Measurements from ENCODE around the gene OSBP2.

Gene OSBP2

DNA sequence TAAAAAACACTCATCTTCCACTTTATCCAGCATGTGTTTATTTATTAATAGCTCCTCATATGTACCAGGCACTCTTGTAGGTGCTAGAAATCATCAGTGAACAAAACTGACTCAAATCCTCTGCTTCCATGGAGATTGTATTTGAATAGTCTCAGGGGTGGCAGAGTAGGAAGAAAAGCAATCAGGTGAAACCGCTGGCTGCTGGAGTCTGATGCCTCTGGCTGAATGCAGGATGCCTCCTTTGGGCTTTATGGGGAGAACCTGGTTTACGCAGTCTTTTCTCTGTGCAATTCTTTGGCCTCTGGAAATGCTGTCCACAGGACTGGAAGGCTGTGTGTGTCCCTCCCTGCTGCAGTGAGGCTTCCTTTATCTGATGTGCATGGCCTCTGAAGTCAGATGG is 12.8 kb upstream of the OSBP2 start:
- Histone ChIP-seq H3K4me1 (ENCODE audit: control insufficient read depth, insufficient read depth, low read depth, low read length) (no peaks in the 10 kb centered on the region), H3K23ac (ENCODE audit: low read length in 2 of 2) (no peak overlapping the region), H3K4me2 (ENCODE audit: low read length, poor library complexity, severe bottlenecking) (no peak overlapping the region), H4K91ac (ENCODE audit: low read length) (no peak overlapping the region), H3K27ac (ENCODE audit: low read length, poor library complexity, severe bottlenecking) (no peak overlapping the region), H3K36me3 (ENCODE audit: control insufficient read depth in 1 of 2, insufficient read depth in 2 of 2, low read depth in 1 of 2, low read length in 2 of 2) (no peaks in the 10 kb centered on the region), H2BK15ac (ENCODE audit: low read depth, poor library complexity, severe bottlenecking) (no peak overlapping the region), H2BK12ac (ENCODE audit: low read length in 2 of 2) (no peak overlapping the region), H4K8ac (ENCODE audit: low read length) (no peak overlapping the region), H3K79me1 (replicated peaks; ENCODE audit: low read length, poor library complexity, severe bottlenecking) (no peaks in the 10 kb centered on the region), H3K4me3 (ENCODE audit: insufficient read depth in 1 of 2, low read depth in 1 of 2, low read length in 2 of 2) (no peak overlapping the region), H3K9ac (ENCODE audit: low read length) (no peak overlapping the region), H3K9me3 (ENCODE audit: control insufficient read depth, low read length) (no peaks in the 10 kb centered on the region), H3K18ac (ENCODE audit: low read depth in 1 of 2, low read length in 2 of 2) (no peak overlapping the region), H3K14ac (ENCODE audit: low read length in 2 of 2) (no peak overlapping the region), H2BK120ac (ENCODE audit: low read depth, low read length) (no peak overlapping the region), H3K27me3 (ENCODE audit: control insufficient read depth in 1 of 2, insufficient read depth in 1 of 2, low read length in 2 of 2) (peaks cover 0 to 24% of the 10 kb centered on the region in 2 experiments), H2AK5ac (ENCODE audit: low read length, severe bottlenecking) (no peak overlapping the region), H2BK5ac (ENCODE audit: low read depth, low read length, poor library complexity, severe bottlenecking) (no peak overlapping the region), H2AFZ (ENCODE audit: low read depth, low read length) (no peak overlapping the region), H3K4ac (ENCODE audit: low read depth in 1 of 2, low read length in 2 of 2) (no peak overlapping the region)
- 66% methylated on average over 2 of the region's 2 CpGs for WGBS
- DNase-seq: no peak

DNA sequence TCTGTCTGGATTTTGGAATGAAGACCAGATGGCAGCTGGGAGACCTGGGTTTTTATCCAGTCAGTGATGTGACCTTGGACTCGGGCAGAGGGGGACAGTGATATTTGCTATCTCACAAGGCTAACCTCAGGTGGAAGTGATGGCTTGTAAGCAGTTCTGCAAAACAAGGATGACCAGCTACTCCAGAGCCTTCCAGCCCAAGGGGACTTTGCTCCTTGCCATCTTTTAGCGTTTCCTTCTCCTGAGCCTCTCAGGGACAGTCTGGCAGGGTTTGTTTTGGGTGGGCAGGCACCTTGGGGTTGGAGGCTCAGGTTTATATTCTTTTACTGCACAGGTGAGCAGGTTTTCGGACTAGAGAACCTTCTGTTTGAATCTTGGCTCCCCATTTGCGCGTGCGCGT is 9.5 kb upstream of the OSBP2 start:
- no peak overlapping the region for H2BK15ac ChIP-seq (ENCODE audit: low read depth, poor library complexity, severe bottlenecking)

GRCh38 chr22:30687358-30687757 is 7.3 kb upstream of the OSBP2 start:
- H2AK5ac ChIP-seq (ENCODE audit: low read length, severe bottlenecking): no peak overlapping the region
- H3K4me3 ChIP-seq (ENCODE audit: insufficient read depth in 1 of 2, low read depth in 1 of 2, low read length in 2 of 2): no peak overlapping the region
- no peaks in the 10 kb centered on the region for H3K4me1 ChIP-seq (ENCODE audit: control insufficient read depth, insufficient read depth, low read depth, low read length)
- H3K79me1 ChIP-seq (replicated peaks; ENCODE audit: low read length, poor library complexity, severe bottlenecking): no peaks in the 10 kb centered on the region
- no peak overlapping the region for H2BK120ac ChIP-seq (ENCODE audit: low read depth, low read length)
- no peak overlapping the region for H3K27ac ChIP-seq (ENCODE audit: low read length, poor library complexity, severe bottlenecking)
- no peak overlapping the region for H2BK5ac ChIP-seq (ENCODE audit: low read depth, low read length, poor library complexity, severe bottlenecking)
- H3K27me3 ChIP-seq (ENCODE audit: control insufficient read depth in 1 of 2, insufficient read depth in 1 of 2, low read length in 2 of 2): peaks cover 0 to 9% of the 10 kb centered on the region in 2 experiments
- no peak overlapping the region for H3K23ac ChIP-seq (ENCODE audit: low read length in 2 of 2)
- H3K4me2 ChIP-seq (ENCODE audit: low read length, poor library complexity, severe bottlenecking): no peak overlapping the region
- no peak overlapping the region for H2BK15ac ChIP-seq (ENCODE audit: low read depth, poor library complexity, severe bottlenecking)
- no peak overlapping the region for H3K18ac ChIP-seq (ENCODE audit: low read depth in 1 of 2, low read length in 2 of 2)
- no peak overlapping the region for H2AFZ ChIP-seq (ENCODE audit: low read depth, low read length)
- no peak overlapping the region for H3K14ac ChIP-seq (ENCODE audit: low read length in 2 of 2)
- H3K9me3 ChIP-seq (ENCODE audit: control insufficient read depth, low read length): no peaks in the 10 kb centered on the region
- no peaks in the 10 kb centered on the region for H3K36me3 ChIP-seq (ENCODE audit: control insufficient read depth in 1 of 2, insufficient read depth in 2 of 2, low read depth in 1 of 2, low read length in 2 of 2)
- 81% methylated on average over 4 of the region's 4 CpGs for WGBS
- no peak overlapping the region for H3K9ac ChIP-seq (ENCODE audit: low read length)
- H2BK12ac ChIP-seq (ENCODE audit: low read length in 2 of 2): no peak overlapping the region
- H3K4ac ChIP-seq (ENCODE audit: low read depth in 1 of 2, low read length in 2 of 2): no peak overlapping the region
- H4K8ac ChIP-seq (ENCODE audit: low read length): no peak overlapping the region
- no peak overlapping the region for H4K91ac ChIP-seq (ENCODE audit: low read length)
- no peak for DNase-seq

More for the DNA sequence above, 9.5 kb upstream of the OSBP2 start:
- Histone ChIP-seq H3K9me3 (ENCODE audit: control insufficient read depth, low read length) (no peaks in the 10 kb centered on the region), H3K4ac (ENCODE audit: low read depth in 1 of 2, low read length in 2 of 2) (no peak overlapping the region), H3K14ac (ENCODE audit: low read length in 2 of 2) (no peak overlapping the region), H3K27me3 (ENCODE audit: control insufficient read depth in 1 of 2, insufficient read depth in 1 of 2, low read length in 2 of 2) (peaks cover 0 to 20% of the 10 kb centered on the region in 2 experiments), H2BK120ac (ENCODE audit: low read depth, low read length) (no peak overlapping the region), H3K23ac (ENCODE audit: low read length in 2 of 2) (no peak overlapping the region), H3K4me3 (ENCODE audit: insufficient read depth in 1 of 2, low read depth in 1 of 2, low read length in 2 of 2) (no peak overlapping the region), H2AK5ac (ENCODE audit: low read length, severe bottlenecking) (no peak overlapping the region), H3K9ac (ENCODE audit: low read length) (no peak overlapping the region), H2BK5ac (ENCODE audit: low read depth, low read length, poor library complexity, severe bottlenecking) (no peak overlapping the region), H3K18ac (ENCODE audit: low read depth in 1 of 2, low read length in 2 of 2) (no peak overlapping the region), H2AFZ (ENCODE audit: low read depth, low read length) (no peak overlapping the region), H3K27ac (ENCODE audit: low read length, poor library complexity, severe bottlenecking) (no peak overlapping the region), H3K4me2 (ENCODE audit: low read length, poor library complexity, severe bottlenecking) (no peak overlapping the region), H2BK12ac (ENCODE audit: low read length in 2 of 2) (no peak overlapping the region), H3K4me1 (ENCODE audit: control insufficient read depth, insufficient read depth, low read depth, low read length) (no peaks in the 10 kb centered on the region), H3K79me1 (replicated peaks; ENCODE audit: low read length, poor library complexity, severe bottlenecking) (no peaks in the 10 kb centered on the region), H4K91ac (ENCODE audit: low read length) (no peak overlapping the region), H4K8ac (ENCODE audit: low read length) (no peak overlapping the region), H3K36me3 (ENCODE audit: control insufficient read depth in 1 of 2, insufficient read depth in 2 of 2, low read depth in 1 of 2, low read length in 2 of 2) (no peaks in the 10 kb centered on the region)
- no peak for DNase-seq
- 94% methylated on average over 7 of the region's 7 CpGs for WGBS

DNA sequence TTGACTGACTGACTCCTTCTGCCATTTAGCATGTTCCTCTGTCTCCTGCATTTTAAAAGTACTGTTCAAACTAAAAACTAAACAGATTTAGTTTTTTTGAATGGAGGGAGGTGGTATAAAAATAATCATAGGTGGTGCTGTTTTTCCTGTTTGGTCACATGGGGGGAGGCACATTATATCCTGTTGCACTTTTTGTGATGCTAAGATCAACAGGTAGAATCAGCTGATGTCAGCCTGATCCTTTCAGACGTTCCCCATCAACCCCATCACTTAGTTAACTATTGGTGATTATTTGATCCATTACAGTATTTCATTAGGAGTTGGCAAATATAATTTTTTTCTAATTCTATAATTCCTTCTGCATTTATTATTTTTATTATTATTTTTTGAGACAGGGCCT is 5.1 kb upstream of the OSBP2 start:
- H3K4ac ChIP-seq (ENCODE audit: low read depth in 1 of 2, low read length in 2 of 2): no peak overlapping the region
- no peak overlapping the region for H2BK120ac ChIP-seq (ENCODE audit: low read depth, low read length)
- no peak overlapping the region for H3K18ac ChIP-seq (ENCODE audit: low read depth in 1 of 2, low read length in 2 of 2)
- H4K91ac ChIP-seq (ENCODE audit: low read length): no peak overlapping the region
- peaks cover 4% of the 10 kb centered on the region for H3K4me1 ChIP-seq (ENCODE audit: control insufficient read depth, insufficient read depth, low read depth, low read length)
- H3K36me3 ChIP-seq (ENCODE audit: control insufficient read depth in 1 of 2, insufficient read depth in 2 of 2, low read depth in 1 of 2, low read length in 2 of 2): no peaks in the 10 kb centered on the region
- H4K8ac ChIP-seq (ENCODE audit: low read length): no peak overlapping the region
- no peak overlapping the region for H2BK12ac ChIP-seq (ENCODE audit: low read length in 2 of 2)
- no peak overlapping the region for H3K27ac ChIP-seq (ENCODE audit: low read length, poor library complexity, severe bottlenecking)
- no peak overlapping the region for H2AFZ ChIP-seq (ENCODE audit: low read depth, low read length)
- H3K9ac ChIP-seq (ENCODE audit: low read length): no peak overlapping the region
- H3K4me2 ChIP-seq (ENCODE audit: low read length, poor library complexity, severe bottlenecking): no peak overlapping the region
- no peak overlapping the region for H3K4me3 ChIP-seq (ENCODE audit: insufficient read depth in 1 of 2, low read depth in 1 of 2, low read length in 2 of 2)
- H2AK5ac ChIP-seq (ENCODE audit: low read length, severe bottlenecking): no peak overlapping the region
- no peak overlapping the region for H3K23ac ChIP-seq (ENCODE audit: low read length in 2 of 2)
- H3K79me1 ChIP-seq (replicated peaks; ENCODE audit: low read length, poor library complexity, severe bottlenecking): no peaks in the 10 kb centered on the region
- no CpG with 5 or more reads among the region's 1 CpG for WGBS
- no peak overlapping the region for H2BK15ac ChIP-seq (ENCODE audit: low read depth, poor library complexity, severe bottlenecking)
- no peaks in the 10 kb centered on the region for H3K27me3 ChIP-seq (ENCODE audit: control insufficient read depth in 1 of 2, insufficient read depth in 1 of 2, low read length in 2 of 2)
- no peak overlapping the region for H3K14ac ChIP-seq (ENCODE audit: low read length in 2 of 2)
- H3K9me3 ChIP-seq (ENCODE audit: control insufficient read depth, low read length): no peaks in the 10 kb centered on the region
- no peak overlapping the region for H2BK5ac ChIP-seq (ENCODE audit: low read depth, low read length, poor library complexity, severe bottlenecking)
- no peak for DNase-seq
